Right cardiac atrium (tissue), 5 donors: ENCODE data around the gene SLAMF1. TPM values are rescaled to one million over a fixed set of nuclear protein-coding genes. Genes with fewer than 3 reads are reported as not detected.

Source experiments
- ATAC-seq, 2 donors: fragments of 200-7000 bp; cut with Tn5 transposase; one replicate each; pipeline versions ENCODE4 v1.8.0 to v1.9.1; 2020; ENCODE audit warnings: moderate library complexity in 2 of 2, mild to moderate bottlenecking in 1 of 2
- DNase-seq, 3 donors: peaks; one replicate each; pipeline ENCODE4 v3.0.0-alpha.2; 2020
- H3K27ac ChIP-seq: one replicate; pipeline ENCODE4 v1.5.1; 2013; ENCODE audit warnings: mild to moderate bottlenecking, low read length, control low read depth, moderate library complexity
- H3K27me3 ChIP-seq: one replicate; pipeline ENCODE4 v1.6.1; 2013; ENCODE audit not compliant: control insufficient read depth, insufficient read depth
- H3K4me1 ChIP-seq: one replicate; pipeline ENCODE4 v1.6.1; 2013; ENCODE audit warnings: low read length; ENCODE audit not compliant: control insufficient read depth, insufficient read depth
- H3K4me3 ChIP-seq: one replicate; pipeline ENCODE4 v1.5.1; 2013; ENCODE audit warnings: low read length, control low read depth
- H3K9me3 ChIP-seq: one replicate; pipeline ENCODE4 v1.6.1; 2013; ENCODE audit warnings: low read length; ENCODE audit not compliant: control insufficient read depth
- WGBS: extraction: QIAGEN DNeasy Blood & Tissue Kit; methylation state at CpG from one replicate; pipeline ENCODE4 v1.1.7; 2013; 5-methylcytosine and 5-hydroxymethylcytosine counted together
- intact Hi-C, 4 donors: fragments of 100-400 bp; cut with DNase I; formaldehyde crosslinking; loops; one replicate each; pipeline versions ENCODE4 v1.11.0 to v1.14.0; 2022 to 2023
- polyA plus RNA-seq: library from polyadenylated mRNA; stranded (reverse); fragments of 200-250 nt; gene quantifications from one replicate; pipeline ENCODE4 v1.2.3, GENCODE V29; 2013
- total RNA-seq, 4 donors: library from RNA; stranded (reverse); fragmentation: NEBNext Ultra II Directional; extraction: Animal tissue kit (Norgen Biotek cat#: 25700); gene quantifications; one replicate each; pipeline ENCODE4 v1.2.1, GENCODE V29; 2021
- donor health status: healthy with polysubstance abuse.
- donor health status: DM: no; HTN: yes; CAD: no.
- donor health status: DM: no; HTN: no; CAD: no.
- donor health status: DM: no; HTN: yes; CAD: no; lungs with severe emphysema.
- donor health status: DM: yes; HTN: yes; CAD: no.

Gene SLAMF1
- total and polyA plus RNA-seq, 5 donors = 0.18 to 0.46 (median 0.31) TPM

- 86% methylated on average over 1 of the region's 1 CpG for WGBS
- H3K9me3 ChIP-seq = no peaks in the 10 kb centered on the region
- no peaks in the 10 kb centered on the region for H3K27me3 ChIP-seq
- intact Hi-C loops = no loop called here
- no peak for ATAC-seq
- H3K27ac ChIP-seq = no peak overlapping the region
- no peak overlapping the region for H3K4me3 ChIP-seq
- no peaks in the 10 kb centered on the region for H3K4me1 ChIP-seq
- no peak for DNase-seq
These were observed 664 bp downstream of the SLAMF1 start for GRCh38 chr1:160646180-160646579.

GRCh38 chr1:160645386-160646130, 1.3 kb downstream of the SLAMF1 start:
- no peak overlapping the region for H3K4me3 ChIP-seq
- intact Hi-C loops = no loop called here
- no peak overlapping the region for H3K27ac ChIP-seq
- no peaks in the 10 kb centered on the region for H3K27me3 ChIP-seq
- H3K4me1 ChIP-seq = no peaks in the 10 kb centered on the region
- DNase-seq = no peak
- no peak for ATAC-seq
- 86% methylated on average over 13 of the region's 13 CpGs for WGBS
- no peaks in the 10 kb centered on the region for H3K9me3 ChIP-seq

GRCh38 chr1:160644399-160644798, 2.4 kb downstream of the SLAMF1 start:
- no peak for ATAC-seq
- Histone ChIP-seq H3K9me3 (no peaks in the 10 kb centered on the region), H3K27ac (no peak overlapping the region), H3K27me3 (no peaks in the 10 kb centered on the region), H3K4me1 (no peaks in the 10 kb centered on the region), H3K4me3 (no peak overlapping the region)
- intact Hi-C loops = no loop called here
- no peak for DNase-seq

DNA sequence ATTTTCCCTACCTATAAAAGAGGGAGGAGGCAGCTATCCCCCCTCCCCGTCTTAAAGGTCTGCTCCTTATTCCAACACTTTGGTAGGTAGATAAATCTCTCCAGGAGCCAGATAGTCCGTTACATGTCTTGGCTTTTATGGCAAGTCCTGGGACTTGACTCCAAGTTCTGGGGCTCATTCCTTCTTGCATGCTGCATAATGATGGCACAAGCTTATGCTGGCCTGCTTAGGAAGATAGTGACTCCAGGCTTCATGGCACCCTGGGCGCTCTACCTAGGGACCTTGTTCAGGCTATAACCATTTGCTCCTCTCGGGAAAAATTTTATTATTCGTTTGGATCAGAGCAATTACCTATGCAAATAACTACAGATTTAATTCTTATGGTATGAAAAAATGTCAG, 3.7 kb downstream of the SLAMF1 start:
- Histone ChIP-seq H3K27ac (no peak overlapping the region), H3K4me3 (no peak overlapping the region), H3K27me3 (no peaks in the 10 kb centered on the region), H3K9me3 (no peaks in the 10 kb centered on the region), H3K4me1 (no peaks in the 10 kb centered on the region)
- no peak for DNase-seq
- intact Hi-C loops = no loop called here
- WGBS = 85% methylated on average over 5 of the region's 5 CpGs
- ATAC-seq = no peak

GRCh38 chr1:160642281-160642644, 4.6 kb downstream of the SLAMF1 start:
- Histone ChIP-seq H3K4me1 (no peaks in the 10 kb centered on the region), H3K4me3 (no peak overlapping the region), H3K9me3 (no peaks in the 10 kb centered on the region), H3K27me3 (no peaks in the 10 kb centered on the region), H3K27ac (no peak overlapping the region)
- no peak for ATAC-seq
- WGBS = 92% methylated on average over 2 of the region's 2 CpGs
- no peak for DNase-seq
- intact Hi-C loops = no loop called here

DNA sequence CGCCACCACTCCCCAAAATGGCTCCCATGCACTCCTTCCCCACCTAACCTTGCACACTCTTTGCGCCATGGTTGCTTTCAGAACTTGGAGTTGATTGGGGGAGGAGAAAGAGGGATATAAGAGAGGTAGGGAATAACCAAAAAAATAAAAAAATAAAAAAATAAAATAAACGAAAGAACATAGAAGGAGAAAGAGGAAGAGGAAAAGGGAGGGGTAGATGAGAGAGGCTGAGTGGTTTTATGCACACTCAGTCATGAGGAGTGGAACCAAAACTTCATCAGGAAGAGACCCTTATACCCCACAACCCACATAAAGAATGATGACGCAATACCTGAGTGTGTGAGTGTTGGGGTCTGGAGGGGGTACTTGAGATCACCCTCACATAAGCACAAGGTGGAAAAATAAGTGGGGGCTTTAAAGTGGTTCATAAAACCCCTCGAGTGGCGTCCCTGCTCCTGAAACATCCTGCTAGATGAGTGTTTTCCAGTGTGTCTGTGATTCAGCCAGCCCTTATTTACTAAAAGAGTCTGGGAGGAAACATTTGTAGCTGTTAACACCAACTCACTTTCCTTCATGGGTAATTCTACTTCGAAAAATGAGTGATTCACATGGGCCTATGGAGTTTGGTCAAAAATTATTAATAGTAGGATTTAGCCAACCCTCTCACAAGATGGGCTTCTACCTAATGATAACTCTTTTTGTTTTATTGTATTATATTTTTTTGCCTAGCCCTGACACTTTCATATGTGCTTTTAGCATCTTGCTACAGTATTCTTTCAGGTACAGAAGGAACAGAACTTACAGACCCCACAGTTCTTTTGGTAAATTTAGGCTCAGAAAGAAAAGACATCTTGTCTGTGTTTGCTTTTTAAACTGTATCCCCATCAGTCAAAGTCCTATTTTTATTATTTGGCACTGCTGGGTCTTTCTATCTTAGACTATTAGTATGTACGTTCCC, 5.2 kb downstream of the SLAMF1 start:
- Histone ChIP-seq H3K27ac (no peak overlapping the region), H3K27me3 (no peaks in the 10 kb centered on the region), H3K4me1 (no peaks in the 10 kb centered on the region), H3K9me3 (no peaks in the 10 kb centered on the region), H3K4me3 (no peak overlapping the region)
- 77% methylated on average over 8 of the region's 8 CpGs for WGBS
- intact Hi-C loops = no loop called here
- no peak for ATAC-seq
- DNase-seq = no peak

- ATAC-seq = no peak
- H3K27ac ChIP-seq = no peak overlapping the region
- WGBS = 91% methylated on average over 2 of the region's 2 CpGs
These were observed 6.3 kb downstream of the SLAMF1 start for GRCh38 chr1:160640359-160641123.

DNA sequence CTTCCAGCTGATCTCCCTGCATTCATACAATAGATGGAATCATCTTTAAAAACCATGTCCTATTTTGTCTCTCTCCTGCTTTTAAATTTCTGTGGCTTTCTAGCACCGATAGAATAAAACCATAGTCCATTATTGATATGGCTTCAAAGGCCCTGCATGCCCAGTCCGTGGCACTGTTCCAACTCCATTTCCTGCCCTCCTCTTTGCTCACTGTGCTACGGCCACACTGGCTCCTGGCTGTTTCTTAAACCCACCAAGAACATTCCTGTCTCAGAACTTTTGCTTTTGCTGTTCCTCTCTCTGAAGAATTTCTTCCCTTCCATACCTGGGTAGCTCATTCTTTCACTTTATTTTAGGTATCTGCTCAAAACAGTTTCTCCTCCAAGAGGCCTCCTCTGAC, 7.2 kb downstream of the SLAMF1 start:
- WGBS = 27% methylated on average over 3 of the region's 3 CpGs
- no peaks in the 10 kb centered on the region for H3K9me3 ChIP-seq
- no peaks in the 10 kb centered on the region for H3K4me1 ChIP-seq
- ATAC-seq = peak; percentile 34 to 55
- no peak overlapping the region for H3K27ac ChIP-seq
- no peaks in the 10 kb centered on the region for H3K27me3 ChIP-seq
- no peak overlapping the region for H3K4me3 ChIP-seq
- intact Hi-C loops = no loop called here
- peak in 1 of 3 donors; percentile 57 for DNase-seq

More at GRCh38 chr1:160640359-160641123, 6.3 kb downstream of the SLAMF1 start:
- intact Hi-C loops = no loop called here
- Histone ChIP-seq H3K27me3 (no peaks in the 10 kb centered on the region), H3K9me3 (no peaks in the 10 kb centered on the region), H3K4me3 (no peak overlapping the region), H3K4me1 (no peaks in the 10 kb centered on the region)
- no peak for DNase-seq

DNA sequence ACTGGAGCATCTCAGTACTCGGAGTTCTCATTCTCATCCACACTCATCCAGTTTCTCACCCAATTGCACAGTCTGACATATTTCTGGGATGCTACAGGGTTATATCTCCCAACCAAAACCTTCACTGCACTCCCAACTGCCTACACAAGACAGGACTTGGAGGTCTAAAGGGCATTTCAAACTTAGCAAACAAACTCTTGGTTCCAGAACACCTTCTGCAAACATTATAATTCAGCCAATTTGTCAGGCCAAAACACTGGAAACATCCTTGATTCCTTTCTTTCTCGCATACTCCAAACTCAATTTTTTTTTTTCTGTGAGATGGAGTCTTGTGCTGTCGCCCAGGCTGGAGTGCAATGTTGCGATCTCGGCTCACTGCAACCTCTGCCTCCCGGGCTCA, 7.9 kb downstream of the SLAMF1 start:
- Histone ChIP-seq H3K9me3 (no peaks in the 10 kb centered on the region), H3K27ac (no peak overlapping the region), H3K4me3 (no peak overlapping the region), H3K27me3 (no peaks in the 10 kb centered on the region), H3K4me1 (no peaks in the 10 kb centered on the region)
- 91% methylated on average over 6 of the region's 6 CpGs for WGBS
- intact Hi-C loops = no loop called here
- ATAC-seq (no peak), DNase-seq (no peak)

- DNase-seq (no peak), ATAC-seq (no peak)
- Histone ChIP-seq H3K27ac (no peak overlapping the region), H3K4me1 (no peaks in the 10 kb centered on the region), H3K27me3 (no peaks in the 10 kb centered on the region), H3K4me3 (no peak overlapping the region), H3K9me3 (no peaks in the 10 kb centered on the region)
- 45% methylated on average over 3 of the region's 3 CpGs for WGBS
- intact Hi-C loops = no loop called here
These were observed 8.3 kb downstream of the SLAMF1 start for GRCh38 chr1:160638540-160638857.
